Bronchial epithelial cell (primary cell): ENCODE measurements around the gene AVL9. TPM values are rescaled to one million over a fixed set of nuclear protein-coding genes. Genes with fewer than 3 reads are reported as not detected.

Experiments used
- DNase-seq: peaks from one replicate; pipeline ENCODE4 v3.0.0-alpha.2; 2010; ENCODE audit warnings: low read depth
- FAIRE-seq: peaks from 2 replicates; lab custom pipeline; 2011; peaks lifted over from hg19 to GRCh38; lab: Jason Lieb, UNC
- H3K27me3 ChIP-seq: 2 replicates; pipeline ENCODE4 v1.5.1; 2011; ENCODE audit warnings: low read length; ENCODE audit not compliant: control insufficient read depth, insufficient read depth
- H3K36me3 ChIP-seq: 2 replicates; pipeline ENCODE4 v1.5.1; 2011; ENCODE audit warnings: low read length; ENCODE audit not compliant: control insufficient read depth, insufficient read depth
- H3K4me3 ChIP-seq: 2 replicates; pipeline ENCODE4 v1.5.1; 2011; ENCODE audit warnings: mild to moderate bottlenecking, low read depth, low read length, control low read depth
- total RNA-seq: library from RNA; depleted of rRNA; stranded (reverse); fragments of >200 nt; gene quantifications from 2 replicates; pipeline ENCODE4 v1.2.1, GENCODE V29; 2014
- TF ChIP-seq, protein P1 (sequence below): IDR thresholded peaks from 2 replicates; pipeline ENCODE4 v1.5.1; 2011; ENCODE audit warnings: mild to moderate bottlenecking, moderate library complexity, low read length, control low read depth, inconsistent platforms; ENCODE audit not compliant: insufficient read depth, severe bottlenecking

AVL9 gene
- total RNA-seq, 1 donor from 2014 or later: 34.0 TPM

DNA sequence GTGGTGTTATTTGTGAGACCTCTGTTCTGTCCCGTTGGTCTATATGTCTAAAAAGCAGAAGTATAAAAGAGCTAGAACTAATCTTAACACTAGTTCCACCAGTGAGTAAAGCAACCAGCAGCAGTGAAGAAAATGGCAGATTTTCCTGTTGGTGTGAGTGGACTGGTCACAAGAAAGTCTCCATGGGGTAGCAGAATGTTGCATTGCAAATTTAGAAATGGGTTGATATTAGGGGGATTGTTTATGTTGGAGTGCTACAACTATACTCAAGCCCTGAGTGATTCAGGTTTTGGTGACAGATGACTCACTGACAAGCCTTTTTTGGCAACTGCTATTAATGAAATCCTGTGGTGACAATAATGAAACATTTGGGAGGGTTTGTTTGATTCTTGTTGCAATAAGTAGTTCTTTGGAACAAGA is 5.6 kb downstream of the AVL9 start:
- FAIRE-seq (no peak), DNase-seq (peak; percentile 50)
- H3K4me3 ChIP-seq: no peak overlapping the region
- no peaks in the 10 kb centered on the region for H3K36me3 ChIP-seq
- no peaks in the 10 kb centered on the region for H3K27me3 ChIP-seq
- TF ChIP-seq, protein P1, sequence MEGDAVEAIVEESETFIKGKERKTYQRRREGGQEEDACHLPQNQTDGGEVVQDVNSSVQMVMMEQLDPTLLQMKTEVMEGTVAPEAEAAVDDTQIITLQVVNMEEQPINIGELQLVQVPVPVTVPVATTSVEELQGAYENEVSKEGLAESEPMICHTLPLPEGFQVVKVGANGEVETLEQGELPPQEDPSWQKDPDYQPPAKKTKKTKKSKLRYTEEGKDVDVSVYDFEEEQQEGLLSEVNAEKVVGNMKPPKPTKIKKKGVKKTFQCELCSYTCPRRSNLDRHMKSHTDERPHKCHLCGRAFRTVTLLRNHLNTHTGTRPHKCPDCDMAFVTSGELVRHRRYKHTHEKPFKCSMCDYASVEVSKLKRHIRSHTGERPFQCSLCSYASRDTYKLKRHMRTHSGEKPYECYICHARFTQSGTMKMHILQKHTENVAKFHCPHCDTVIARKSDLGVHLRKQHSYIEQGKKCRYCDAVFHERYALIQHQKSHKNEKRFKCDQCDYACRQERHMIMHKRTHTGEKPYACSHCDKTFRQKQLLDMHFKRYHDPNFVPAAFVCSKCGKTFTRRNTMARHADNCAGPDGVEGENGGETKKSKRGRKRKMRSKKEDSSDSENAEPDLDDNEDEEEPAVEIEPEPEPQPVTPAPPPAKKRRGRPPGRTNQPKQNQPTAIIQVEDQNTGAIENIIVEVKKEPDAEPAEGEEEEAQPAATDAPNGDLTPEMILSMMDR: no peak

DNA sequence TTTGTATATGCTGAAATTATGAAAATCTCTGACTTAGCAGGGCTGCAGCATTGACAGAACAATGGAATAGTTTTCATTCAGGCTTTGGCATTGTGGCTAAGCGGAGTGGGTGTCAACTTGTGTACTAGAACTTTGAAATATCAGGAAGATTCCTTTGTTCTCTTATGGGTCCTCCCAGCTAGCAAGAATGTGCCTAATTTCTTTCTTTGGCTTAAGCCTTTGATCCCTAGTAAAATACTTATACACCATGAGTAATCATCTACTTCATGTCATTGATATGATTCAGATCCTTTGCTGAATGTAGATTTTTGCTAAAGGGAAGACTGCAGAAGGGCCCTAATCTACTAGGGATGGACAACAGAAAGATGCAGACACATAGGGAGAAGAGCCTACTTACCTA is 6.2 kb downstream of the AVL9 start:
- TF ChIP-seq, protein P1: no peak
- no peak overlapping the region for H3K4me3 ChIP-seq
- no peaks in the 10 kb centered on the region for H3K27me3 ChIP-seq
- H3K36me3 ChIP-seq: no peaks in the 10 kb centered on the region
- DNase-seq: peak; percentile 82
- no peak for FAIRE-seq

DNA sequence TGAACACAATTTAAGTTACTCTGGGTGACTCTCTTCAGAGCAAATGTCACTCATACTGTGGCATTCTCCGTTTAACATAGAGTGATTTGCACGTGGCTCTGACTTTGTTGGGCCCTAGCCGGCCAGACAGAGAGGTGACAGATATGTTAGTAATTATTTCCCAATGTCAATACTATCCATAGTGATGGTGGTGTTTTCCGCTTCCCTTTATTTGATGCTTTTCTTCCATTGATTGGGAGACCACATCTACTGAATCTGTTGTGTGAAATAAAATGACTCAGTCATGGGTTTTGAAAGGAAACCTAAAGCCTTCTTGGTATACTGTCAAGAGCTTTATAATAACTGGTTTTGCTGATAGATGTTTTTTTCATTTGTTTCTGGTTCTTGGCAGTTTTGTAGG is 7.4 kb downstream of the AVL9 start:
- TF ChIP-seq, protein P1: no peak
- Histone ChIP-seq H3K4me3 (no peak overlapping the region), H3K36me3 (no peaks in the 10 kb centered on the region), H3K27me3 (no peaks in the 10 kb centered on the region)
- DNase-seq: no peak
- no peak for FAIRE-seq

DNA sequence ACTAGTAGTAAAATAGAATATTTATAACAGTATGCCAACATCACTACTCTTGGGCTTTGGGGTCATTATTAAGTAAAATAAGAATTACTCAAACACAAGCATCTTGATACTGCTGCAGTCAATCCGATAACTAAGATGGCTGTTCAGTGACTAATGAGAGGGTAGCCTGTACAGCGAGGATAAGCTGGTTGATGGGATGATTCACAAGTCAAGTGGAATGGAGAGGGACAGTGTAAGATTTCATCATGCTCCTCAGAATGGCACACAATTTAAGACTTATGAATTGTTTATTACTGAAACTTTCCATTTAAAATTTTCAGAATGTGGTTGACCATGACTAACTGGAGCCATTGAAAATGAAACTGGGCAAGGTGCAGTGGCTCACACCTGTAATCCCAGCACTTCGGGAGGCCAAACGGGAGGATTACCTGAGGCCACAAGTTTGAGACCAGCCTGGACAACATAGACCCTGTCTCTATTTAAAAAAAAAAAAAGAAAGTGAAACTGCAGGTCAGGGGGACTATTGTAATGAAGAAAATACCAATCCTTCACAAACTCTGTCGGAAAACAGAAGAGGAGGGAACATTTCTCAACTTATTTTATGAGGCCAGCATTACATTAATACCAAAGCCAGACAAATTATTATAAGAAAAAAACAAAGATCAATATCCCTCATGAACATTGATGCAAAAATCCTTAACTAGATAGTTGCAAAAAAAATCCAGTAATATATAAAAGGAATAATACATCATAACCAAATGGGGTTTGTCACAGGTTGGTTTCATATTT is 11.2 kb downstream of the AVL9 start:
- peaks cover 4% of the 10 kb centered on the region for H3K36me3 ChIP-seq
- TF ChIP-seq, protein P1: no peak
- DNase-seq: peak; percentile 92
- no peak overlapping the region for H3K4me3 ChIP-seq
- no peaks in the 10 kb centered on the region for H3K27me3 ChIP-seq
- FAIRE-seq: no peak

DNA sequence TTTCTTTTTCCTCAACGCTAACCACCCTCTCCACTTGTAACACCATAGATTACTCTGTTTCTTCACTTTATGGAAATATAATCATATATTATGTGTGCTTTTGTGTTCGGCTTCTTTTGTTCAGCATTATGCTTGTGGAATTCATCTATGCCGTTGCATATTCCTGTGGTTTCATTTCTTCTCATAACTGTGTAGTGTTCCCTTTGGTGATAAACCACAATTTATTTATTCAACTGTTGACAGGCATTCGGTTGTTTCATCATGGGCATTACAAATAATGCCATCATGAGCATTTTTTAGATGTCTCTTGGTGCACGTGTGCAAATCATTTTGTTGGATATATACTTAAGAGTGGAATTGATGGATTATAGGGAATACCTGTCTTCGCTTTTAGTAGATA is 12.1 kb downstream of the AVL9 start:
- Histone ChIP-seq H3K36me3 (peaks cover 5% of the 10 kb centered on the region), H3K27me3 (no peaks in the 10 kb centered on the region), H3K4me3 (no peak overlapping the region)
- TF ChIP-seq, protein P1: no peak
- DNase-seq: no peak
- FAIRE-seq: no peak

DNA sequence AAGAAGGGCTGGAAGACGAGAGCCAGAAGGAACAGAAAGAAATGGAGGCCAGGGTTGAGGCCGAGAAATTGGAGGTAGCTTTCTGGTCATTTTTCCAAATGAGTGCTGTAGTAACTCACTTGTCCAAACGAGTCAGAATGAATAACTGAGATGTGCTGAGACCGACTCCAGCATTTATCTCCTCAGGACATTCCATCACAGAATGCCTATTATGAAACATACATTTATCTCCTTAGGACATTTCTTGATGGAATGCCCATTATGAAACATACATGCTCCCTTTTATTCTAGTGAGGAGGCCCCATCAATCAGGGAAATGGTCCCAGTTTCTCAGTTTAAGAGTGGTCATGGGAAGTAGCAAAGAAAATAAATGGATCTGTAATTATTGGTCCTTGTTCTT is 16.5 kb downstream of the AVL9 start:
- Histone ChIP-seq H3K27me3 (no peaks in the 10 kb centered on the region), H3K36me3 (peaks cover 5% of the 10 kb centered on the region), H3K4me3 (no peak overlapping the region)
- TF ChIP-seq, protein P1: no peak
- DNase-seq (peak; percentile 52), FAIRE-seq (no peak)
